HEK293 (cell line): ENCODE results near the gene PFKM.

ENCODE experiments used
- CTCF ChIA-PET: fragments of 350-600 bp; formaldehyde crosslinking; extraction: SDS; loops from one replicate; lab custom pipeline; 2021; ENCODE audit warnings: antibody characterized with exemption; lab: Yijun Ruan, JAX
- POLR2A ChIA-PET: fragments of 300-600 bp; formaldehyde crosslinking; extraction: SDS; loops from one replicate; lab custom pipeline; 2020; ENCODE audit warnings: antibody characterized with exemption, inconsistent platforms; lab: Yijun Ruan, JAX
- H3K27ac ChIP-seq: fragments of 200-500 bp; sonication (Bioruptor generic); 2 replicates; pipeline ENCODE4 v1.5.1; 2014; ENCODE audit warnings: low read depth, low read length, control low read depth, inconsistent platforms; ENCODE audit errors: extremely low read depth
- H3K36me3 ChIP-seq, 2 experiments: fragments of 200-500 bp in 1 of 2; sonication (Bioruptor generic) in 1 of 2; 1 replicate in 1 of 2; 2 replicates in 1 of 2; pipeline ENCODE4 v1.5.1; 2014 to 2017; ENCODE audit warnings: inconsistent platforms in 2 of 2, low read length in 2 of 2; ENCODE audit not compliant: control insufficient read depth in 2 of 2, insufficient read depth in 1 of 2
- H3K4me1 ChIP-seq: fragments of 200-500 bp; sonication (Bioruptor generic); 2 replicates; pipeline ENCODE4 v1.5.1; 2014; ENCODE audit warnings: mild to moderate bottlenecking, low read length, inconsistent platforms; ENCODE audit not compliant: control insufficient read depth, insufficient read depth
- H3K4me3 ChIP-seq: 2 replicates; pipeline ENCODE4 v1.5.1; 2011; ENCODE audit warnings: low read depth, mild to moderate bottlenecking, control low read depth, low read length, moderate library complexity
- H3K9me3 ChIP-seq: fragments of 200-500 bp; sonication (Bioruptor generic); 2 replicates; pipeline ENCODE4 v1.5.1; 2014; ENCODE audit warnings: low read depth, low read length, inconsistent platforms; ENCODE audit not compliant: control insufficient read depth, insufficient read depth
- GLIS1 ChIP-seq: fragments of 450-650 bp; formaldehyde crosslinking; IDR thresholded peaks from 2 replicates; pipeline ENCODE4 v1.5.1; 2016; ENCODE audit warnings: missing biosample characterization, missing genetic modification characterization
- GLIS2 ChIP-seq: fragments of 450-650 bp; formaldehyde crosslinking; IDR thresholded peaks from 2 replicates; pipeline ENCODE4 v1.5.1; 2016; ENCODE audit warnings: missing biosample characterization, missing genetic modification characterization
- HOXC10 ChIP-seq: sonication (generic); formaldehyde crosslinking; IDR thresholded peaks from 2 replicates; pipeline ENCODE4 v1.8.1; 2023; ENCODE audit warnings: mild to moderate bottlenecking, missing genetic modification reagents
- OSR2 ChIP-seq: fragments of 450-650 bp; formaldehyde crosslinking; IDR thresholded peaks from 2 replicates; pipeline ENCODE4 v1.5.1; 2016; ENCODE audit warnings: missing biosample characterization, missing genetic modification characterization
- PRDM1 ChIP-seq: fragments of 450-650 bp; formaldehyde crosslinking; IDR thresholded peaks from 2 replicates; pipeline ENCODE4; 2016; ENCODE audit warnings: missing biosample characterization, missing genetic modification characterization
- SP7 ChIP-seq: fragments of 450-650 bp; formaldehyde crosslinking; IDR thresholded peaks from 2 replicates; pipeline ENCODE4 v1.5.1; 2016; ENCODE audit warnings: missing biosample characterization, missing genetic modification characterization
- YY2 ChIP-seq: fragments of 450-650 bp; formaldehyde crosslinking; IDR thresholded peaks from 2 replicates; pipeline ENCODE4 v1.5.1; 2016; ENCODE audit warnings: missing biosample characterization, missing genetic modification characterization
- ZBTB17 ChIP-seq: fragments of 450-650 bp; formaldehyde crosslinking; IDR thresholded peaks from 2 replicates; pipeline ENCODE4 v1.5.1; 2016; ENCODE audit warnings: missing biosample characterization, missing genetic modification characterization
- ZBTB48 ChIP-seq: fragments of 450-650 bp; formaldehyde crosslinking; IDR thresholded peaks from 2 replicates; pipeline ENCODE4 v1.5.1; 2016; ENCODE audit warnings: missing biosample characterization, missing genetic modification characterization
- ZFP3 ChIP-seq: fragments of 450-650 bp; formaldehyde crosslinking; IDR thresholded peaks from 2 replicates; pipeline ENCODE4 v1.5.1; 2016; ENCODE audit warnings: low read depth, missing biosample characterization, missing genetic modification characterization
- ZNF140 ChIP-seq: fragments of 450-650 bp; formaldehyde crosslinking; IDR thresholded peaks from 2 replicates; pipeline ENCODE4 v1.5.1; 2016; ENCODE audit warnings: missing biosample characterization, missing genetic modification characterization
- ZNF148 ChIP-seq: fragments of 450-650 bp; formaldehyde crosslinking; IDR thresholded peaks from 2 replicates; pipeline ENCODE4 v1.5.0; 2017; ENCODE audit warnings: missing biosample characterization, missing genetic modification characterization, borderline replicate concordance
- ZNF18 ChIP-seq: fragments of 450-650 bp; formaldehyde crosslinking; IDR thresholded peaks from 2 replicates; pipeline ENCODE4 v1.5.1; 2016; ENCODE audit warnings: missing biosample characterization, missing genetic modification characterization
- ZNF202 ChIP-seq: fragments of 450-650 bp; formaldehyde crosslinking; IDR thresholded peaks from 2 replicates; pipeline ENCODE4 v1.5.1; 2016; ENCODE audit warnings: missing biosample characterization, missing genetic modification characterization, borderline replicate concordance
- ZNF335 ChIP-seq: fragments of 450-650 bp; formaldehyde crosslinking; conservative IDR thresholded peaks from 2 replicates; pipeline ENCODE4 v1.5.1; 2016; ENCODE audit warnings: missing biosample characterization, missing genetic modification characterization
- ZNF354C ChIP-seq: fragments of 450-650 bp; formaldehyde crosslinking; IDR thresholded peaks from 2 replicates; pipeline ENCODE4 v1.5.1; 2016; ENCODE audit warnings: missing biosample characterization, missing genetic modification characterization, low read depth, borderline replicate concordance
- ZNF530 ChIP-seq: fragments of 450-650 bp; formaldehyde crosslinking; IDR thresholded peaks from 2 replicates; pipeline ENCODE4 v1.5.1; 2016; ENCODE audit warnings: low read depth, missing biosample characterization, missing genetic modification characterization
- ZNF561 ChIP-seq: fragments of 450-650 bp; IDR thresholded peaks from 2 replicates; pipeline ENCODE4 v1.5.1; 2018; ENCODE audit warnings: missing biosample characterization, missing genetic modification characterization, borderline replicate concordance
- ZNF623 ChIP-seq: fragments of 450-650 bp; formaldehyde crosslinking; IDR thresholded peaks from 2 replicates; pipeline ENCODE4 v1.5.1; 2016; ENCODE audit warnings: missing biosample characterization, missing genetic modification characterization
- ZNF639 ChIP-seq: fragments of 450-650 bp; formaldehyde crosslinking; IDR thresholded peaks from 2 replicates; pipeline ENCODE4 v1.5.1; 2016; ENCODE audit warnings: missing biosample characterization, missing genetic modification characterization
- ZNF704 ChIP-seq: fragments of 450-650 bp; formaldehyde crosslinking; IDR thresholded peaks from 2 replicates; pipeline ENCODE4 v1.5.1; 2016; ENCODE audit warnings: missing biosample characterization, missing genetic modification characterization
- ZSCAN23 ChIP-seq: fragments of 450-650 bp; formaldehyde crosslinking; IDR thresholded peaks from 2 replicates; pipeline ENCODE4 v1.5.1; 2016; ENCODE audit warnings: missing biosample characterization, missing genetic modification characterization
- ZSCAN30 ChIP-seq: fragments of 450-650 bp; IDR thresholded peaks from 2 replicates; pipeline ENCODE4 v1.5.1; 2018; ENCODE audit warnings: missing biosample characterization, mild to moderate bottlenecking, missing genetic modification characterization, moderate library complexity
- TF ChIP-seq, protein P1 (sequence below): sonication (generic); formaldehyde crosslinking; IDR thresholded peaks from 2 replicates; pipeline ENCODE4 v1.8.1; 2022; ENCODE audit warnings: mild to moderate bottlenecking, moderate library complexity, missing genetic modification reagents
- TF ChIP-seq, protein P2 (sequence below): fragments of 450-650 bp; formaldehyde crosslinking; IDR thresholded peaks from 2 replicates; pipeline ENCODE4 v1.5.1; 2016; ENCODE audit warnings: missing biosample characterization, missing genetic modification characterization

Gene PFKM

DNA sequence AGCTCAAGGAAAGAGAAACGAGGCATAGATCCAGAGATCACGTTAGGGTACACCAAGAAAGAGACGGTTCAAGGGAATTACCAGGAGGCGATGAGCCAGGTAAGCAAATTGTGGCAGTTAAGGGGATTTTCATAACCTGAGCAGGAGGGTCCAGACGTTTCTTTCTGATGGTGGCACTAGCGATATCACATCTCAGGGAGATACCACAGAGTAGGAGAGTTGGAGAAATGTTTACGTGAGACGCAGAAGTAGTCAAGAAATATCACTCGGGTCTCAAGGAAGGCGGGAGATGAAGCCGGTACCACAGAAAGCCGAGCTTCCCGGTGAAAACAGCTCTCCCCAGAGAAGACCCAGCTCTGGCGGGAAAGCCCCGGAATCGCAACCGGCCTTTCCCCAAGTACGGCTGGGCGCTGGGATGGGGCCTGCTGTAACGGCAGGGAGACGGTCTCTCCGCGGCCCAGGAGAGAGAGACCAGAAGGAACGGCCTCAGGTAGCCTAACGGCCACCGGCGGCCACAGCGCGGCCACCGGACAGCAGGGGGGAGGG is 13.8 kb upstream of the PFKM start:
- Histone ChIP-seq H3K9me3 (no peaks in the 10 kb centered on the region), H3K4me3 (peak overlapping the region; percentile 99), H3K36me3 (no peaks in the 10 kb centered on the region), H3K27ac (peak overlapping the region; percentile 77), H3K4me1 (no peaks in the 10 kb centered on the region)
- no peak for TF ChIP-seq ZNF140 (tag by site-specific recombination)
- no peak for TF ChIP-seq ZNF354C
- TF ChIP-seq PRDM1 (tag by site-specific recombination) = peak; percentile 87
- no peak for TF ChIP-seq ZSCAN23 (tag by site-specific recombination)
- TF ChIP-seq GLIS1 (tag by site-specific recombination) = peak; percentile 64
- no peak for TF ChIP-seq ZNF530 (tag by site-specific recombination)
- TF ChIP-seq ZBTB17 = peak; percentile 52; the same call in 1 of the 2 replicates
- TF ChIP-seq ZBTB48 (tag by site-specific recombination) = peak; percentile 24; the same call in 1 of the 2 replicates
- no peak for TF ChIP-seq ZNF704 (tag by site-specific recombination)
- peak; percentile 78 for TF ChIP-seq ZNF335 (tag by site-specific recombination)
- no peak for TF ChIP-seq ZNF561 (tag by site-specific recombination)
- TF ChIP-seq, protein P1, sequence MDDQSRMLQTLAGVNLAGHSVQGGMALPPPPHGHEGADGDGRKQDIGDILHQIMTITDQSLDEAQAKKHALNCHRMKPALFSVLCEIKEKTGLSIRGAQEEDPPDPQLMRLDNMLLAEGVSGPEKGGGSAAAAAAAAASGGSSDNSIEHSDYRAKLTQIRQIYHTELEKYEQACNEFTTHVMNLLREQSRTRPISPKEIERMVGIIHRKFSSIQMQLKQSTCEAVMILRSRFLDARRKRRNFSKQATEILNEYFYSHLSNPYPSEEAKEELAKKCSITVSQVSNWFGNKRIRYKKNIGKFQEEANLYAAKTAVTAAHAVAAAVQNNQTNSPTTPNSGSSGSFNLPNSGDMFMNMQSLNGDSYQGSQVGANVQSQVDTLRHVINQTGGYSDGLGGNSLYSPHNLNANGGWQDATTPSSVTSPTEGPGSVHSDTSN (CRISPR knock-in tag) = 0 out of 2 replicates have a peak, but pooled peaks have one; percentile 32
- TF ChIP-seq ZNF18 (tag by site-specific recombination) = no peak
- no peak for TF ChIP-seq ZFP3
- POLR2A ChIA-PET = interaction anchor here (0.6 to 2.9 kb wide), 4 partner anchors 8 to 52 kb away, joined by 3 to 24 read pairs (median 10); partner anchors contain the start of genes ASB8 and PFKM
- CTCF ChIA-PET = interaction anchor here (0.6 to 1.2 kb wide), 3 partner anchors 14 to 158 kb away, joined by 3 read pairs; partner anchors contain the start of gene PFKM

GRCh38 chr12:48105867-48106680 is 13.1 kb upstream of the PFKM start, which contains the start of gene SENP1:
TSS of gene SENP1 (minus strand) at chr12:48106079. CDS start at chr12:48101472, 4,607 bp downstream.
- H3K27ac ChIP-seq = peak within 1 kb of the TSS; percentile 77
- POLR2A ChIA-PET = interaction anchor here (0.6 to 2.9 kb wide), 5 partner anchors 8 to 143 kb away, joined by 3 to 24 read pairs (median 3); partner anchors contain the start of genes ASB8, PFKM and TMEM106C
- peak within 1 kb of the TSS; percentile 99 for H3K4me3 ChIP-seq
- CTCF ChIA-PET = interaction anchor here (0.5 to 1.2 kb wide), 3 partner anchors 13 to 391 kb away, joined by 3 to 4 read pairs (median 3); partner anchors contain the start of gene PFKM
- H3K36me3 ChIP-seq = no peaks in the 10 kb centered on the region
- H3K9me3 ChIP-seq = no peaks in the 10 kb centered on the region
- H3K4me1 ChIP-seq = no peaks in the 10 kb centered on the region
- peak; percentile 87 for TF ChIP-seq SP7 (tag by site-specific recombination)
- TF ChIP-seq HOXC10 = no peak
- TF ChIP-seq, protein P2, sequence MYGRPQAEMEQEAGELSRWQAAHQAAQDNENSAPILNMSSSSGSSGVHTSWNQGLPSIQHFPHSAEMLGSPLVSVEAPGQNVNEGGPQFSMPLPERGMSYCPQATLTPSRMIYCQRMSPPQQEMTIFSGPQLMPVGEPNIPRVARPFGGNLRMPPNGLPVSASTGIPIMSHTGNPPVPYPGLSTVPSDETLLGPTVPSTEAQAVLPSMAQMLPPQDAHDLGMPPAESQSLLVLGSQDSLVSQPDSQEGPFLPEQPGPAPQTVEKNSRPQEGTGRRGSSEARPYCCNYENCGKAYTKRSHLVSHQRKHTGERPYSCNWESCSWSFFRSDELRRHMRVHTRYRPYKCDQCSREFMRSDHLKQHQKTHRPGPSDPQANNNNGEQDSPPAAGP (tag by site-specific recombination) = peak; percentile 85
- no peak for TF ChIP-seq ZNF148 (tag by site-specific recombination)
- peak; percentile 43 for TF ChIP-seq ZNF623
- peak; percentile 87 for TF ChIP-seq ZNF202 (tag by site-specific recombination)
- peak; percentile 98 for TF ChIP-seq ZNF639 (tag by site-specific recombination)
- TF ChIP-seq OSR2 (tag by site-specific recombination) = no peak
- TF ChIP-seq GLIS2 = peak; percentile 76
- TF ChIP-seq YY2 (tag by site-specific recombination) = peak; percentile 67
- TF ChIP-seq ZSCAN30 = peak; percentile 80
